ENCODE results near the gene IL3RA. TPM values are rescaled to one million over a fixed set of nuclear protein-coding genes. Genes with fewer than 3 reads are reported as not detected.

Gene IL3RA
- total RNA-seq, 1 experiment from 2014 or later, result 0.26 TPM

DNA sequence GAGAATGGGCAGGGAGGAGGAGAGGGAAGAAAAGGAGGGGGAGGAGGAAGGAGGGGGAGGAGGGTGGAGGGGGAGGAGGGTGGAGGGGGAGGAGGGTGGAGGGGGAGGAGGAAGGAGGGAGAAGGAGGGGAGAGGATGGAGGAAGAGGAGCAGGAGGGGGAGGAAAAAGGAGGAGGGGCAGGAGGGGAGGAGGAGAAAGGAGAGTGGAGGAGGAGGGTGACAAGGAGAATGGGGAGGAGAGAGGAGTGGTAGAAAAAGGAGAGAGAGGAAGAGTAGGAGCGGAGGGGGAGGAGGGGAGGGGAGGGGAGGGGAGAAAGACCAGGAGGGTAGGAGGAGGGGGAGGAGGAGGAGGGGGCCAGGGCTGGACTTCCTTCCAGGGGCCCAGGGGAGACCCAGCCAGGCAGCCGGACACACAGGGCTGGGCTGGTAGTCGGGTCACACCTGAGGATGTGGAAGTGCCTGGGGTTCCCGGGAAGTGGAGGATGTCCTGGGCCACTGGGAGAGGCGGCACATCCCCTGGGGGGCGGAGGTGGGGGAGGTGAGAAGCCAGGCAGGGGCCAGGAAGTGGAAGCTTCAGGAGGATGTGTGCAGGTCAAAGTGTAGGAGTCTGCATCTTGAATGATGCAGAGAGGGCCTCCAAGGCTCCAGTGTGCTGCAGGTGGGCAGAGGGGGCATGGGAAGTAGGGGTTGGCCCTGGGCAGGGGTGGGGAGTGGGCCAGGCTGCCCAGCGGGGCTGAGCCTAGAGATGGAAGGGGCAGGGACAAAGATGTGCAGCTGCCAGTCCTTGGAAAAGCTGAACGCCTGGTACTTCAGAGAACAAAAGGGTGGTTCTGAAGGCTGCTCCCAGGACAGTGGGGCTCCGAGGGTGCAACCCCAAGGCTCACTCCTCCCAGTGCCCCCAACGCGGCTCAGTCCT, 18.8 kb downstream of the IL3RA start:
- ATAC-seq (peak; percentile 68), DNase-seq (ENCODE audit: low spot score) (peak; percentile 63)
- CTCF ChIA-PET, result no interaction called here
- H3K4me1 Mint-ChIP-seq, result peaks cover 21% of the 10 kb centered on the region
- H3K9me3 Mint-ChIP-seq, result peaks cover 6% of the 10 kb centered on the region
- H3K27ac Mint-ChIP-seq, result peak overlapping the region; percentile 83
- H3K27me3 Mint-ChIP-seq (ENCODE audit: low read depth), result no peaks in the 10 kb centered on the region
- POLR2A ChIA-PET, result no interaction called here
- H3K36me3 Mint-ChIP-seq, result peaks cover 24% of the 10 kb centered on the region
- H3K4me3 Mint-ChIP-seq, result 0 out of 2 replicates have a peak overlapping the region, but pooled peaks have one; percentile 24
- TF ChIP-seq, protein P1, sequence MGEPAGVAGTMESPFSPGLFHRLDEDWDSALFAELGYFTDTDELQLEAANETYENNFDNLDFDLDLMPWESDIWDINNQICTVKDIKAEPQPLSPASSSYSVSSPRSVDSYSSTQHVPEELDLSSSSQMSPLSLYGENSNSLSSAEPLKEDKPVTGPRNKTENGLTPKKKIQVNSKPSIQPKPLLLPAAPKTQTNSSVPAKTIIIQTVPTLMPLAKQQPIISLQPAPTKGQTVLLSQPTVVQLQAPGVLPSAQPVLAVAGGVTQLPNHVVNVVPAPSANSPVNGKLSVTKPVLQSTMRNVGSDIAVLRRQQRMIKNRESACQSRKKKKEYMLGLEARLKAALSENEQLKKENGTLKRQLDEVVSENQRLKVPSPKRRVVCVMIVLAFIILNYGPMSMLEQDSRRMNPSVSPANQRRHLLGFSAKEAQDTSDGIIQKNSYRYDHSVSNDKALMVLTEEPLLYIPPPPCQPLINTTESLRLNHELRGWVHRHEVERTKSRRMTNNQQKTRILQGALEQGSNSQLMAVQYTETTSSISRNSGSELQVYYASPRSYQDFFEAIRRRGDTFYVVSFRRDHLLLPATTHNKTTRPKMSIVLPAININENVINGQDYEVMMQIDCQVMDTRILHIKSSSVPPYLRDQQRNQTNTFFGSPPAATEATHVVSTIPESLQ (CRISPR knock-in tag; IDR thresholded peaks at IDR 0.05), result no peak
- no peak for TF ChIP-seq ZNF121 (CRISPR knock-in tag; IDR thresholded peaks at IDR 0.05)
- TF ChIP-seq, protein P2, sequence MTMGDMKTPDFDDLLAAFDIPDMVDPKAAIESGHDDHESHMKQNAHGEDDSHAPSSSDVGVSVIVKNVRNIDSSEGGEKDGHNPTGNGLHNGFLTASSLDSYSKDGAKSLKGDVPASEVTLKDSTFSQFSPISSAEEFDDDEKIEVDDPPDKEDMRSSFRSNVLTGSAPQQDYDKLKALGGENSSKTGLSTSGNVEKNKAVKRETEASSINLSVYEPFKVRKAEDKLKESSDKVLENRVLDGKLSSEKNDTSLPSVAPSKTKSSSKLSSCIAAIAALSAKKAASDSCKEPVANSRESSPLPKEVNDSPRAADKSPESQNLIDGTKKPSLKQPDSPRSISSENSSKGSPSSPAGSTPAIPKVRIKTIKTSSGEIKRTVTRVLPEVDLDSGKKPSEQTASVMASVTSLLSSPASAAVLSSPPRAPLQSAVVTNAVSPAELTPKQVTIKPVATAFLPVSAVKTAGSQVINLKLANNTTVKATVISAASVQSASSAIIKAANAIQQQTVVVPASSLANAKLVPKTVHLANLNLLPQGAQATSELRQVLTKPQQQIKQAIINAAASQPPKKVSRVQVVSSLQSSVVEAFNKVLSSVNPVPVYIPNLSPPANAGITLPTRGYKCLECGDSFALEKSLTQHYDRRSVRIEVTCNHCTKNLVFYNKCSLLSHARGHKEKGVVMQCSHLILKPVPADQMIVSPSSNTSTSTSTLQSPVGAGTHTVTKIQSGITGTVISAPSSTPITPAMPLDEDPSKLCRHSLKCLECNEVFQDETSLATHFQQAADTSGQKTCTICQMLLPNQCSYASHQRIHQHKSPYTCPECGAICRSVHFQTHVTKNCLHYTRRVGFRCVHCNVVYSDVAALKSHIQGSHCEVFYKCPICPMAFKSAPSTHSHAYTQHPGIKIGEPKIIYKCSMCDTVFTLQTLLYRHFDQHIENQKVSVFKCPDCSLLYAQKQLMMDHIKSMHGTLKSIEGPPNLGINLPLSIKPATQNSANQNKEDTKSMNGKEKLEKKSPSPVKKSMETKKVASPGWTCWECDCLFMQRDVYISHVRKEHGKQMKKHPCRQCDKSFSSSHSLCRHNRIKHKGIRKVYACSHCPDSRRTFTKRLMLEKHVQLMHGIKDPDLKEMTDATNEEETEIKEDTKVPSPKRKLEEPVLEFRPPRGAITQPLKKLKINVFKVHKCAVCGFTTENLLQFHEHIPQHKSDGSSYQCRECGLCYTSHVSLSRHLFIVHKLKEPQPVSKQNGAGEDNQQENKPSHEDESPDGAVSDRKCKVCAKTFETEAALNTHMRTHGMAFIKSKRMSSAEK (CRISPR knock-in tag; IDR thresholded peaks at IDR 0.05; ENCODE audit: borderline replicate concordance), result no peak
- TF ChIP-seq, protein P3, sequence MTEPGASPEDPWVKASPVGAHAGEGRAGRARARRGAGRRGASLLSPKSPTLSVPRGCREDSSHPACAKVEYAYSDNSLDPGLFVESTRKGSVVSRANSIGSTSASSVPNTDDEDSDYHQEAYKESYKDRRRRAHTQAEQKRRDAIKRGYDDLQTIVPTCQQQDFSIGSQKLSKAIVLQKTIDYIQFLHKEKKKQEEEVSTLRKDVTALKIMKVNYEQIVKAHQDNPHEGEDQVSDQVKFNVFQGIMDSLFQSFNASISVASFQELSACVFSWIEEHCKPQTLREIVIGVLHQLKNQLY (CRISPR knock-in tag; IDR thresholded peaks at IDR 0.05), result no peak
- TF ChIP-seq, protein P4, sequence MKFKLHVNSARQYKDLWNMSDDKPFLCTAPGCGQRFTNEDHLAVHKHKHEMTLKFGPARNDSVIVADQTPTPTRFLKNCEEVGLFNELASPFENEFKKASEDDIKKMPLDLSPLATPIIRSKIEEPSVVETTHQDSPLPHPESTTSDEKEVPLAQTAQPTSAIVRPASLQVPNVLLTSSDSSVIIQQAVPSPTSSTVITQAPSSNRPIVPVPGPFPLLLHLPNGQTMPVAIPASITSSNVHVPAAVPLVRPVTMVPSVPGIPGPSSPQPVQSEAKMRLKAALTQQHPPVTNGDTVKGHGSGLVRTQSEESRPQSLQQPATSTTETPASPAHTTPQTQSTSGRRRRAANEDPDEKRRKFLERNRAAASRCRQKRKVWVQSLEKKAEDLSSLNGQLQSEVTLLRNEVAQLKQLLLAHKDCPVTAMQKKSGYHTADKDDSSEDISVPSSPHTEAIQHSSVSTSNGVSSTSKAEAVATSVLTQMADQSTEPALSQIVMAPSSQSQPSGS (CRISPR knock-in tag; IDR thresholded peaks at IDR 0.05; ENCODE audit: borderline replicate concordance, low read depth), result no peak
- TF ChIP-seq, protein P5, sequence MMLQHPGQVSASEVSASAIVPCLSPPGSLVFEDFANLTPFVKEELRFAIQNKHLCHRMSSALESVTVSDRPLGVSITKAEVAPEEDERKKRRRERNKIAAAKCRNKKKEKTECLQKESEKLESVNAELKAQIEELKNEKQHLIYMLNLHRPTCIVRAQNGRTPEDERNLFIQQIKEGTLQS (CRISPR knock-in tag; conservative IDR thresholded peaks at IDR 0.05), result no peak
- TF ChIP-seq, protein P6, sequence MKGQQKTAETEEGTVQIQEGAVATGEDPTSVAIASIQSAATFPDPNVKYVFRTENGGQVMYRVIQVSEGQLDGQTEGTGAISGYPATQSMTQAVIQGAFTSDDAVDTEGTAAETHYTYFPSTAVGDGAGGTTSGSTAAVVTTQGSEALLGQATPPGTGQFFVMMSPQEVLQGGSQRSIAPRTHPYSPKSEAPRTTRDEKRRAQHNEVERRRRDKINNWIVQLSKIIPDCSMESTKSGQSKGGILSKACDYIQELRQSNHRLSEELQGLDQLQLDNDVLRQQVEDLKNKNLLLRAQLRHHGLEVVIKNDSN (CRISPR knock-in tag; IDR thresholded peaks at IDR 0.05), result no peak
- TF ChIP-seq ZNF232 (CRISPR knock-in tag; IDR thresholded peaks at IDR 0.05), result no peak
- 0 out of 2 replicates have a peak, but pooled peaks have one; percentile 16 for TF ChIP-seq FOXP1 (CRISPR knock-in tag; IDR thresholded peaks at IDR 0.05; ENCODE audit: borderline replicate concordance)
- peak; percentile 61 for TF ChIP-seq ZNF423 (CRISPR knock-in tag; IDR thresholded peaks at IDR 0.05)
- TF ChIP-seq, protein P7, sequence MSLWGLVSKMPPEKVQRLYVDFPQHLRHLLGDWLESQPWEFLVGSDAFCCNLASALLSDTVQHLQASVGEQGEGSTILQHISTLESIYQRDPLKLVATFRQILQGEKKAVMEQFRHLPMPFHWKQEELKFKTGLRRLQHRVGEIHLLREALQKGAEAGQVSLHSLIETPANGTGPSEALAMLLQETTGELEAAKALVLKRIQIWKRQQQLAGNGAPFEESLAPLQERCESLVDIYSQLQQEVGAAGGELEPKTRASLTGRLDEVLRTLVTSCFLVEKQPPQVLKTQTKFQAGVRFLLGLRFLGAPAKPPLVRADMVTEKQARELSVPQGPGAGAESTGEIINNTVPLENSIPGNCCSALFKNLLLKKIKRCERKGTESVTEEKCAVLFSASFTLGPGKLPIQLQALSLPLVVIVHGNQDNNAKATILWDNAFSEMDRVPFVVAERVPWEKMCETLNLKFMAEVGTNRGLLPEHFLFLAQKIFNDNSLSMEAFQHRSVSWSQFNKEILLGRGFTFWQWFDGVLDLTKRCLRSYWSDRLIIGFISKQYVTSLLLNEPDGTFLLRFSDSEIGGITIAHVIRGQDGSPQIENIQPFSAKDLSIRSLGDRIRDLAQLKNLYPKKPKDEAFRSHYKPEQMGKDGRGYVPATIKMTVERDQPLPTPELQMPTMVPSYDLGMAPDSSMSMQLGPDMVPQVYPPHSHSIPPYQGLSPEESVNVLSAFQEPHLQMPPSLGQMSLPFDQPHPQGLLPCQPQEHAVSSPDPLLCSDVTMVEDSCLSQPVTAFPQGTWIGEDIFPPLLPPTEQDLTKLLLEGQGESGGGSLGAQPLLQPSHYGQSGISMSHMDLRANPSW (CRISPR knock-in tag; conservative IDR thresholded peaks at IDR 0.05; ENCODE audit: low read depth), result no peak
- TF ChIP-seq FOXK1 (CRISPR knock-in tag; IDR thresholded peaks at IDR 0.05), result no peak
- TF ChIP-seq, protein P8, sequence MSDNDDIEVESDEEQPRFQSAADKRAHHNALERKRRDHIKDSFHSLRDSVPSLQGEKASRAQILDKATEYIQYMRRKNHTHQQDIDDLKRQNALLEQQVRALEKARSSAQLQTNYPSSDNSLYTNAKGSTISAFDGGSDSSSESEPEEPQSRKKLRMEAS (CRISPR knock-in tag; IDR thresholded peaks at IDR 0.05), result no peak
- TF ChIP-seq, protein P9, sequence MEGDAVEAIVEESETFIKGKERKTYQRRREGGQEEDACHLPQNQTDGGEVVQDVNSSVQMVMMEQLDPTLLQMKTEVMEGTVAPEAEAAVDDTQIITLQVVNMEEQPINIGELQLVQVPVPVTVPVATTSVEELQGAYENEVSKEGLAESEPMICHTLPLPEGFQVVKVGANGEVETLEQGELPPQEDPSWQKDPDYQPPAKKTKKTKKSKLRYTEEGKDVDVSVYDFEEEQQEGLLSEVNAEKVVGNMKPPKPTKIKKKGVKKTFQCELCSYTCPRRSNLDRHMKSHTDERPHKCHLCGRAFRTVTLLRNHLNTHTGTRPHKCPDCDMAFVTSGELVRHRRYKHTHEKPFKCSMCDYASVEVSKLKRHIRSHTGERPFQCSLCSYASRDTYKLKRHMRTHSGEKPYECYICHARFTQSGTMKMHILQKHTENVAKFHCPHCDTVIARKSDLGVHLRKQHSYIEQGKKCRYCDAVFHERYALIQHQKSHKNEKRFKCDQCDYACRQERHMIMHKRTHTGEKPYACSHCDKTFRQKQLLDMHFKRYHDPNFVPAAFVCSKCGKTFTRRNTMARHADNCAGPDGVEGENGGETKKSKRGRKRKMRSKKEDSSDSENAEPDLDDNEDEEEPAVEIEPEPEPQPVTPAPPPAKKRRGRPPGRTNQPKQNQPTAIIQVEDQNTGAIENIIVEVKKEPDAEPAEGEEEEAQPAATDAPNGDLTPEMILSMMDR (IDR thresholded peaks at IDR 0.05), result no peak
- TF ChIP-seq, protein P10, sequence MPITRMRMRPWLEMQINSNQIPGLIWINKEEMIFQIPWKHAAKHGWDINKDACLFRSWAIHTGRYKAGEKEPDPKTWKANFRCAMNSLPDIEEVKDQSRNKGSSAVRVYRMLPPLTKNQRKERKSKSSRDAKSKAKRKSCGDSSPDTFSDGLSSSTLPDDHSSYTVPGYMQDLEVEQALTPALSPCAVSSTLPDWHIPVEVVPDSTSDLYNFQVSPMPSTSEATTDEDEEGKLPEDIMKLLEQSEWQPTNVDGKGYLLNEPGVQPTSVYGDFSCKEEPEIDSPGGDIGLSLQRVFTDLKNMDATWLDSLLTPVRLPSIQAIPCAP (CRISPR knock-in tag; IDR thresholded peaks at IDR 0.05), result no peak
- no peak for TF ChIP-seq RELA (CRISPR knock-in tag; IDR thresholded peaks at IDR 0.05; ENCODE audit: borderline replicate concordance)
